ENCODE measurements around the gene TICAM2. TPM values are rescaled to one million over a fixed set of nuclear protein-coding genes. Genes with fewer than 3 reads are reported as not detected.
A peak's percentile ranks its signal among the peaks of the same experiment; 100 is the strongest.

Gene TICAM2
- total RNA-seq, 1 experiment from 2014 or later, result 3.9 TPM

DNA sequence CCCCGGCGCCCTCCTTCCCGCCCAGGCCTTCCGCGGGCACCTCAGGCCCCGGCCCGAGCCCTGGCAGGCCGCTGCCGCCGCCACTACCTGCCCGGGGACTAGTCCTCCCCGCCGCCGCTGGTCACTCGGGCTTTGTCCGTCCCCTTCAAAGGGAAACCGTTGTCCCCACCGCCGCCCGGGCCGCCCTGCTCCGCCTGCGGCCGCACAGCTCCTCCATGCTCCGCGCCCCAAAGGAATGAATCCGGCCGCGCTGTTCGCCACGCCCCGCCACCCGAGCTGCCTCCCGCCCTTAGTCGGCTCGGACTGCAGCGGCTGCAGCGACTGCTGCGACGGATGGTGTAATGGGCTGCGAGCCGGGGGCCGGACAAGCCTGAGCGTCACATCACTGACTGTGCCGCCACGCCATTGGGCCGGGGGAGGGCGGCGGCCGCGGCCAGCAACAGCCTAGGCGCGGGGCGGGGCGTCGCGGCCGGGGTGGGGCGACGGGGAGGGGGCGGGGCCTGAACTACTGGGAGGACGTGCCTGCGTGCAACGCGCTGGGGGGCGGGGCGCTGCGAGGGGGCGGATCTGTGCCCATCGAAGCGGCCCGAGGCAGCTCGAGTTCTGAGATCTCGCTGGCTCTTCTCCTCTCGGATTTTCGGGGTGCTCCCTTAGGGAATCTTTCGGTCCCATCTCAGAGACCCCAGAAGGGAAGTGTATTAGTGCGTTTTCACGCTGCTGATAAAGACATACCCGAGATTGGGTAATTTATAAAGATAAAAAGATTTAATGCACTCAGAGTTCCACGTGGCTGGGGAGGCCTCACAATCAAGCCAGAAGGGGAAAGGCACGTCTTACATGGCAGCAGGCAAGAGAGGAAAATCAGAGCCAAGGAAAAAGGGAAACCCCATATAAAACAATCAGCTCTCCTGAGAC is 57.6 kb downstream of the TICAM2 start, which contains the start of gene FEM1C:
Gene FEM1C, minus strand, starts transcription at position 340 of the 915 bp plus-strand sequence. CDS start 1,282 bp downstream, outside the sequence.
- Histone ChIP-seq H3K4me1 (ENCODE audit: insufficient read depth, low read length) (peaks cover 16% of the 10 kb centered on the region; the same call in 1 of the 2 replicates), H3K9me3 (ENCODE audit: low read length) (peaks cover 6% of the 10 kb centered on the region; the same call in 1 of the 2 replicates), H3K79me2 (ENCODE audit: low read length) (peaks cover 48% of the 10 kb centered on the region), H3K27me3 (ENCODE audit: low read length) (no peaks in the 10 kb centered on the region), H3K4me3 (ENCODE audit: low read length) (peak within 1 kb of the TSS; percentile 79), H2AFZ (ENCODE audit: low read length) (peak within 1 kb of the TSS; percentile 93), H3K9ac (ENCODE audit: low read length) (peak within 1 kb of the TSS; percentile 93), H3K27ac (ENCODE audit: low read length) (peak within 1 kb of the TSS; percentile 69), H3K4me2 (ENCODE audit: low read length) (peak within 1 kb of the TSS; percentile 94), H4K20me1 (ENCODE audit: low read length) (peaks cover 39% of the 10 kb centered on the region), H3F3A (ENCODE audit: low read length, unreplicated experiment) (no peaks in the 10 kb centered on the region), H3K36me3 (ENCODE audit: low read depth, low read length) (peaks cover 36% of the 10 kb centered on the region), H3K9me2 (replicated peaks; ENCODE audit: low read length) (no peaks in the 10 kb centered on the region)
- intact Hi-C loops (cut with micrococcal nuclease), result loop anchor here (1.0 to 5.0 kb wide), 5 partner anchors 34 to 167 kb away; no protein-coding TSS in a partner anchor
- no TSS peak for BruUV-seq (replicated peaks)
- TF ChIP-seq, protein P1, sequence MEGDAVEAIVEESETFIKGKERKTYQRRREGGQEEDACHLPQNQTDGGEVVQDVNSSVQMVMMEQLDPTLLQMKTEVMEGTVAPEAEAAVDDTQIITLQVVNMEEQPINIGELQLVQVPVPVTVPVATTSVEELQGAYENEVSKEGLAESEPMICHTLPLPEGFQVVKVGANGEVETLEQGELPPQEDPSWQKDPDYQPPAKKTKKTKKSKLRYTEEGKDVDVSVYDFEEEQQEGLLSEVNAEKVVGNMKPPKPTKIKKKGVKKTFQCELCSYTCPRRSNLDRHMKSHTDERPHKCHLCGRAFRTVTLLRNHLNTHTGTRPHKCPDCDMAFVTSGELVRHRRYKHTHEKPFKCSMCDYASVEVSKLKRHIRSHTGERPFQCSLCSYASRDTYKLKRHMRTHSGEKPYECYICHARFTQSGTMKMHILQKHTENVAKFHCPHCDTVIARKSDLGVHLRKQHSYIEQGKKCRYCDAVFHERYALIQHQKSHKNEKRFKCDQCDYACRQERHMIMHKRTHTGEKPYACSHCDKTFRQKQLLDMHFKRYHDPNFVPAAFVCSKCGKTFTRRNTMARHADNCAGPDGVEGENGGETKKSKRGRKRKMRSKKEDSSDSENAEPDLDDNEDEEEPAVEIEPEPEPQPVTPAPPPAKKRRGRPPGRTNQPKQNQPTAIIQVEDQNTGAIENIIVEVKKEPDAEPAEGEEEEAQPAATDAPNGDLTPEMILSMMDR (conservative IDR thresholded peaks at IDR 0.05; ENCODE audit: low read depth, low read length), result no peak
- TF ChIP-seq EZH2 (IDR thresholded peaks at IDR 0.05; ENCODE audit: low read length, unreplicated experiment), result no peak
- no peak for TF ChIP-seq EZH2phosphoT487 (IDR thresholded peaks at IDR 0.05; ENCODE audit: borderline replicate concordance, low read length)
- ChIA-PET POLR2A (ENCODE audit: unreplicated experiment) (interaction anchor here (0.6 to 0.7 kb wide), 8 partner anchors 12 to 173 kb away, joined by 3 to 4 read pairs (median 3); no protein-coding TSS in a partner anchor), CTCF (interaction anchor here (0.6 kb wide), 1 partner anchor 30 kb away, joined by 8 read pairs; no protein-coding TSS in a partner anchor)
- ATAC-seq, result peak; percentile 95
- peak; percentile 95 for DNase-seq

DNA sequence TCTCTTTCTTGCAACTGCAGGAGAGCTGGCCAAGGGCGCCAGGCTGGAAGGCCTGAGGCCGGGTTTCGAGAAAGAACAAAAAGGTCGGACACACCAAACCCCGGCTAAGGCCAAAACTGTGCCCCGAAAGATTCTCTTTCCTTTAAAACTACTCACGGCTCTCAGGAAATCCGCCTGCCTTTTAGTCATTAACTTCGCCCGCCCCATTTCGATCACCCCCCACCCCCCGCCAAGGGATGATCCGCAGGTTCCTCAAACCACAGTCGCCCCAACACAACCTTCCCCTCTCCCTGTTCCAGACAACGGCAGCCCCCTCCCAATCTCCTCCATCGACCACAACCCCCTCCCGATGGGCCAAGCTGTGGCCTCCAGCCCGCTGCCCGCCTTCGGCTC is 58.2 kb downstream of the TICAM2 start:
- ATAC-seq, result peak; percentile 10
- peak overlapping the region; percentile 94 for H3K4me2 ChIP-seq (ENCODE audit: low read length)
- peak overlapping the region; percentile 79 for H3K4me3 ChIP-seq (ENCODE audit: low read length)
- H3F3A ChIP-seq (ENCODE audit: low read length, unreplicated experiment), result no peaks in the 10 kb centered on the region
- peaks cover 6% of the 10 kb centered on the region; the same call in 1 of the 2 replicates for H3K9me3 ChIP-seq (ENCODE audit: low read length)
- H3K27ac ChIP-seq (ENCODE audit: low read length), result peak overlapping the region; percentile 69
- H2AFZ ChIP-seq (ENCODE audit: low read length), result peak overlapping the region; percentile 57
- peaks cover 17% of the 10 kb centered on the region; the same call in 1 of the 2 replicates for H3K4me1 ChIP-seq (ENCODE audit: insufficient read depth, low read length)
- TF ChIP-seq, protein P1 (conservative IDR thresholded peaks at IDR 0.05; ENCODE audit: low read depth, low read length), result no peak
- TF ChIP-seq EZH2phosphoT487 (IDR thresholded peaks at IDR 0.05; ENCODE audit: borderline replicate concordance, low read length), result no peak
- no peak for TF ChIP-seq EZH2 (IDR thresholded peaks at IDR 0.05; ENCODE audit: low read length, unreplicated experiment)
- DNase-seq, result peak; percentile 26
- intact Hi-C loops (cut with micrococcal nuclease), result loop anchor here (1.0 to 5.0 kb wide), 5 partner anchors 35 to 167 kb away; no protein-coding TSS in a partner anchor
- H3K36me3 ChIP-seq (ENCODE audit: low read depth, low read length), result peaks cover 42% of the 10 kb centered on the region
- BruUV-seq (replicated peaks), result no TSS peak
- ChIA-PET POLR2A (ENCODE audit: unreplicated experiment) (interaction anchor here (0.6 to 0.7 kb wide), 7 partner anchors 12 to 172 kb away, joined by 3 to 4 read pairs (median 3); no protein-coding TSS in a partner anchor), CTCF (interaction anchor here (0.6 to 0.7 kb wide), 3 partner anchors 30 to 83 kb away, joined by 3 to 8 read pairs (median 3); partner anchors contain the start of gene TMED7)
- peaks cover 54% of the 10 kb centered on the region for H3K79me2 ChIP-seq (ENCODE audit: low read length)
- H3K9me2 ChIP-seq (replicated peaks; ENCODE audit: low read length), result no peaks in the 10 kb centered on the region
- peak overlapping the region; percentile 93 for H3K9ac ChIP-seq (ENCODE audit: low read length)
- peaks cover 45% of the 10 kb centered on the region for H4K20me1 ChIP-seq (ENCODE audit: low read length)
- H3K27me3 ChIP-seq (ENCODE audit: low read length), result no peaks in the 10 kb centered on the region

Data from PC-3 (cell line).